ENCODE measurements around the gene ZNF599. TPM values are rescaled to one million over a fixed set of nuclear protein-coding genes. Genes with fewer than 3 reads are reported as not detected.

ZNF599 gene
- total RNA-seq, 2 experiments from 2014 or later: 2.0 to 2.9 TPM

- H3K9me3 ChIP-seq (ENCODE audit: control insufficient read depth in 1 of 2, insufficient read depth in 1 of 2, low read length in 2 of 2): peaks cover 4 to 17% of the 10 kb centered on the region in 2 experiments
- H3K36me3 ChIP-seq (ENCODE audit: insufficient read depth, low read length): no peaks in the 10 kb centered on the region
- Mint-ChIP-seq H3K4me3 (no peak overlapping the region), H3K4me1 (ENCODE audit: low read depth) (no peaks in the 10 kb centered on the region), H3K27ac (no peak overlapping the region), H3K9me3 (peaks cover 6% of the 10 kb centered on the region), H3K36me3 (ENCODE audit: low read depth) (no peaks in the 10 kb centered on the region), H3K27me3 (peaks cover 40% of the 10 kb centered on the region)
- H3K4me1 ChIP-seq (ENCODE audit: insufficient read depth, low read length): no peaks in the 10 kb centered on the region
- H3K27me3 ChIP-seq (ENCODE audit: control insufficient read depth in 1 of 2, insufficient read depth in 2 of 2, low read length in 2 of 2): peaks cover under 1 to 13% of the 10 kb centered on the region in 2 experiments
- no peak overlapping the region for H3K4me3 ChIP-seq (ENCODE audit: low read length)
- ChIA-PET POLR2A (interaction anchor here (0.6 kb wide), 1 partner anchor 33 kb away, joined by 3 read pairs; no protein-coding TSS in a partner anchor), CTCF (interaction anchor here (1.0 to 2.1 kb wide), 2 partner anchors 72 to 935 kb away, joined by 3 to 21 read pairs; no protein-coding TSS in a partner anchor)
- ATAC-seq (ENCODE audit: poor library complexity) (peak; percentile 67), DNase-seq (peak in 13 of 14 experiments; percentile 8 to 89 (median 41))
- intact Hi-C loops (cut with DNase I, micrococcal nuclease): loop anchor here (1.0 to 5.0 kb wide), 4 partner anchors 73 to 935 kb away; no protein-coding TSS in a partner anchor
- peak; percentile 69 for TF ChIP-seq CTCF (IDR thresholded peaks at IDR 0.05)
- H3K27ac ChIP-seq (ENCODE audit: low read depth in 1 of 2, low read length in 2 of 2): no peak overlapping the region
Observed at GRCh38 chr19:34712395-34713261, 60.4 kb downstream of the ZNF599 start.

- no peak overlapping the region for H3K27ac Mint-ChIP-seq
- no peak overlapping the region for H3K27ac ChIP-seq (ENCODE audit: low read depth in 1 of 2, low read length in 2 of 2)
- ATAC-seq (ENCODE audit: poor library complexity) (no peak), DNase-seq (no peak)
- H3K9me3 Mint-ChIP-seq: peaks cover 6% of the 10 kb centered on the region
- H3K4me3 ChIP-seq (ENCODE audit: low read length): no peak overlapping the region
- H3K36me3 ChIP-seq (ENCODE audit: insufficient read depth, low read length): no peaks in the 10 kb centered on the region
- peaks cover 3 to 13% of the 10 kb centered on the region in 2 experiments for H3K27me3 ChIP-seq (ENCODE audit: control insufficient read depth in 1 of 2, insufficient read depth in 2 of 2, low read length in 2 of 2)
- ChIA-PET CTCF (interaction anchor here (1.0 to 2.1 kb wide), 2 partner anchors 72 to 934 kb away, joined by 3 to 21 read pairs; no protein-coding TSS in a partner anchor), POLR2A (interaction anchor here (0.6 kb wide), 1 partner anchor 32 kb away, joined by 3 read pairs; no protein-coding TSS in a partner anchor)
- H3K36me3 Mint-ChIP-seq (ENCODE audit: low read depth): no peaks in the 10 kb centered on the region
- peaks cover 4 to 17% of the 10 kb centered on the region in 2 experiments for H3K9me3 ChIP-seq (ENCODE audit: control insufficient read depth in 1 of 2, insufficient read depth in 1 of 2, low read length in 2 of 2)
- H3K4me1 ChIP-seq (ENCODE audit: insufficient read depth, low read length): no peaks in the 10 kb centered on the region
- intact Hi-C loops (cut with DNase I, micrococcal nuclease): loop anchor here (1.0 to 5.0 kb wide), 4 partner anchors 73 to 935 kb away; no protein-coding TSS in a partner anchor
- H3K4me3 Mint-ChIP-seq: no peak overlapping the region
- no peaks in the 10 kb centered on the region for H3K4me1 Mint-ChIP-seq (ENCODE audit: low read depth)
- H3K27me3 Mint-ChIP-seq: peaks cover 38% of the 10 kb centered on the region
- no peak for TF ChIP-seq CTCF (IDR thresholded peaks at IDR 0.05)
Observed at GRCh38 chr19:34711890-34712289, 61.1 kb downstream of the ZNF599 start.

Other genes with a start within 250 kb of the ZNF599 start
- under 1 TPM; 0.30 to 0.42 TPM for gene SCGB2B2, start 96.1 kb downstream of the ZNF599 start, total RNA-seq
- gene ZNF302, start 95.5 kb downstream of the ZNF599 start, total RNA-seq: 10 to 100 TPM; 12.2 to 12.9 TPM
- 1 to 10 TPM; 2.0 to 2.9 TPM for gene ZNF181, start 39.0 kb downstream of the ZNF599 start, total RNA-seq
- gene ZNF30, start 153.7 kb upstream of the ZNF599 start, total RNA-seq: 1 to 10 TPM in 1 of 2 experiments, under 1 TPM in 1; 0.84 to 1.1 TPM
- 1 to 10 TPM; 6.8 to 8.9 TPM for gene ZNF792, start 191.0 kb upstream of the ZNF599 start, total RNA-seq
- gene GRAMD1A, start 227.1 kb upstream of the ZNF599 start, total RNA-seq: 100 to 1,000 TPM; 221 to 229 TPM

Measured in CD4-positive, alpha-beta T cell (primary cell).